Calu3 (cell line): Measurements from ENCODE around the gene DIS3L2. TPM values are rescaled to one million over a fixed set of nuclear protein-coding genes. Genes with fewer than 3 reads are reported as not detected.

Experiments
- BruUV-seq: library from RNA; stranded (reverse); fragments of 400-500 nt; replicated peaks from 2 replicates; lab custom pipeline; 2021; lab: Mats Ljungman, UMichigan
- CTCF ChIA-PET: fragments of 300-600 bp; sonication (Branson Sonifier 250); formaldehyde crosslinking; loops from one replicate; lab custom pipeline; 2022; ENCODE audit warnings: antibody characterized with exemption; lab: Charles Lee
- DNase-seq: peaks from one replicate; pipeline ENCODE4 v3.0.0; 2022
- H3K27ac Mint-ChIP-seq: one replicate; pipeline ENCODE4 v1.8.0; 2022; ENCODE audit warnings: mixed read lengths; ENCODE audit not compliant: unreplicated experiment
- H3K27me3 Mint-ChIP-seq: one replicate; pipeline ENCODE4 v1.8.0; 2022; ENCODE audit warnings: mixed read lengths; ENCODE audit not compliant: unreplicated experiment
- H3K36me3 Mint-ChIP-seq: one replicate; pipeline ENCODE4 v1.8.0; 2022; ENCODE audit warnings: mild to moderate bottlenecking, moderate library complexity, mixed read lengths; ENCODE audit not compliant: insufficient read depth, unreplicated experiment
- H3K4me1 Mint-ChIP-seq: one replicate; pipeline ENCODE4 v1.8.0; 2022; ENCODE audit warnings: mild to moderate bottlenecking, low read depth, mixed read lengths; ENCODE audit not compliant: unreplicated experiment
- H3K4me3 Mint-ChIP-seq: one replicate; pipeline ENCODE4 v1.8.0; 2022; ENCODE audit warnings: mild to moderate bottlenecking, low read depth, moderate library complexity, mixed read lengths; ENCODE audit not compliant: unreplicated experiment
- H3K9me3 Mint-ChIP-seq: one replicate; pipeline ENCODE4 v1.8.0; 2022; ENCODE audit warnings: low read depth, mixed read lengths; ENCODE audit not compliant: unreplicated experiment
- CTCF ChIP-seq: fragments of 200-600 bp; IDR thresholded peaks from one replicate; pipeline ENCODE4 v1.8.0; 2022; ENCODE audit warnings: antibody characterized with exemption; ENCODE audit not compliant: unreplicated experiment
- intact Hi-C: fragments of 100-400 bp; cut with micrococcal nuclease; formaldehyde crosslinking; loops from one replicate; pipeline ENCODE4 v1.10.0; 2022; ENCODE audit not compliant: unreplicated experiment
- total RNA-seq: library from RNA; stranded (reverse); gene quantifications from 2 replicates; pipeline ENCODE4 v1.2.3, GENCODE V29; 2022

The DIS3L2 gene
- total RNA-seq, 1 experiment from 2014 or later: 46.0 TPM

DNA sequence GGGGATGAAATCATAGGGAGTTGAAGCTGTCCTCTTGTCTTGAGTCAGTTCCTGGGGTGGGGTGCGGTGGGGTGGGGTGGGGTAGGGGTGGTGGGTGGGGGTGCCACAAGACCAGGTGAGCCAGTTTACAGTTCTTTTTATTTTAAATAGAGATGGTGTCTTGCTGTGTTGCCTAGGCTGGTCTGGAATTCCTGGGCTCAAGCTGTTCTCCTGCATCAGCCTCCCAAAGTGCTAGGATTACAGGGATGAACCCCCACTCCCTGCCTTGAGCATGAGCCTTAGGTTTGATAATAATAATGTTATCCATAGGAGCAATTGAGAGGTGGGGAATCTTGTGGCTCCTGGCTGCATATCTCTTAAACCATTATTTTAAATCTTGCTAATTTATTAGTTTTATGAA, 234.0 kb downstream of the DIS3L2 start:
- no peak for TF ChIP-seq CTCF
- H3K36me3 Mint-ChIP-seq: no peaks in the 10 kb centered on the region
- no peak overlapping the region for H3K4me3 Mint-ChIP-seq
- no TSS peak for BruUV-seq
- DNase-seq: no peak
- H3K9me3 Mint-ChIP-seq: peaks cover 4% of the 10 kb centered on the region
- intact Hi-C loops: no loop called here
- H3K27ac Mint-ChIP-seq: no peak overlapping the region
- no peaks in the 10 kb centered on the region for H3K4me1 Mint-ChIP-seq
- H3K27me3 Mint-ChIP-seq: no peaks in the 10 kb centered on the region
- CTCF ChIA-PET: no interaction called here

- BruUV-seq: no TSS peak
- intact Hi-C loops: no loop called here
These were observed 235.3 kb downstream of the DIS3L2 start for GRCh38 chr2:232196802-232197201.

DNA sequence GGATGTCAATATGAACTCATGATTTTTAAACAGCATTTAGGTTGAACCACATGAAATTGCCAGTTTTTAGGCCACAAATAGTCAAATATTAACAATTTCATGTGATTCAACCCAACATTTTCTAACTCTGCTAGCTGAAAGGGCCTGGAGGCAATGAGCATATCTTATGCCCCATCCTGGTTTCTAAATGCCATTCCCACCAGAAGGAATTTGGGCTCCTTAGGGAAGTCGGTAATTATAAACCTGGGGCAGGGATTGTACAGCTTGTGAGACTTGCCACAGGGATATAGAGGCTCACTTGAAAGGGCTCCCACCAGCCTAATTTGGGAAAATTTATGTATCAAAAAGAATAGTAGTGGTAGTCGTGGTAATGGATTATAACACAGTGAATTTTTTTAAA, 238.7 kb downstream of the DIS3L2 start:
- H3K27me3 Mint-ChIP-seq: no peaks in the 10 kb centered on the region
- no TSS peak for BruUV-seq
- no peaks in the 10 kb centered on the region for H3K4me1 Mint-ChIP-seq
- H3K9me3 Mint-ChIP-seq: no peaks in the 10 kb centered on the region
- CTCF ChIA-PET: no interaction called here
- TF ChIP-seq CTCF: no peak
- DNase-seq: no peak
- H3K36me3 Mint-ChIP-seq: no peaks in the 10 kb centered on the region
- H3K4me3 Mint-ChIP-seq: no peak overlapping the region
- intact Hi-C loops: no loop called here
- no peak overlapping the region for H3K27ac Mint-ChIP-seq

More at GRCh38 chr2:232196802-232197201, 235.3 kb downstream of the DIS3L2 start:
- CTCF ChIA-PET: no interaction called here
- Mint-ChIP-seq H3K4me1 (no peaks in the 10 kb centered on the region), H3K4me3 (no peak overlapping the region), H3K36me3 (no peaks in the 10 kb centered on the region), H3K9me3 (peaks cover 4% of the 10 kb centered on the region), H3K27me3 (no peaks in the 10 kb centered on the region), H3K27ac (no peak overlapping the region)
- no peak for TF ChIP-seq CTCF
- no peak for DNase-seq

DNA sequence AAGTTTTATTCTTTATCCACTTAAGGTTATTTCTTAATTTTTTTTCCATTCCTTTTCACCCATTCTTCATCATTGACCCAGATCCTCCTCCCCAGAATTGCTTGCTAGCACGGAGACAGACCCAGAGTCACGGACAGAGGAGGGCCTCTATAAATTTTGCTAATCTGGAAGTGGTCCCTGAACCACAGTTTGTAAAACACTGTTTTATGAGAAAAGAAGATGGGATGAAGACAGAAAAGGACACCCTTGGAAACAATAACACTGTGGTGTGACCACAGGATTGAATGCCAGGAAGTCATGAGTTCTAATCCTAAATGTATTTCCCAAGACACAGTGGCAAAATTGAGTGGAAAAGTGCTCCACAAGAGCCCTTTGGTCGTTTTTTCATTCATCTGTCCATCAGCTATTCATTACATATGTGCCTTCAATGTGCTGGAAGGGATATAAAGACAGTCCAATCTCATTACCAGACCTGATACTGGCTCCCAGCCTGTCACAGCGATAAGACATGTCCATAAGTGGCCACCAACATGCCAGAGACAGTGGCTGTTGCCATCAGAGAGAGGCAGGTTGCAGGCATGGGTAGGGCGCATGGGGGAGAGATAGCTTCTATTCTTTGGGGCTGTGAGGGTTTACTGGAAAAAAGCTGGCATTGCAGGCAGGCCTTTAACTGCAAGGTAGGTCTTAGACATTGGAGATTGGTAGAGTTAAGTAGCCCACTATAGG, 241.8 kb downstream of the DIS3L2 start:
- BruUV-seq: no TSS peak
- no peak for DNase-seq

More for the DNA sequence above, 241.8 kb downstream of the DIS3L2 start:
- intact Hi-C loops: no loop called here
- Mint-ChIP-seq H3K36me3 (no peaks in the 10 kb centered on the region), H3K4me1 (no peaks in the 10 kb centered on the region), H3K9me3 (no peaks in the 10 kb centered on the region), H3K27me3 (no peaks in the 10 kb centered on the region), H3K27ac (no peak overlapping the region), H3K4me3 (no peak overlapping the region)
- CTCF ChIA-PET: no interaction called here
- no peak for TF ChIP-seq CTCF
